ENCODE data around the gene THADA.
"Not testable (repeated sequence)": the region's sequence is repeated elsewhere in the genome, so short reads cannot be mapped to it uniquely, and the experiment has no call there.

The THADA gene

GRCh38 chr2:43605079-43605655 is 9.3 kb upstream of the THADA start:
- peak; percentile 73 for DNase-seq (ENCODE audit: low read depth)

- DNase-seq (ENCODE audit: low read depth), result no peak
Observed at GRCh38 chr2:43604674-43605073, 8.8 kb upstream of the THADA start.

- DNase-seq (ENCODE audit: low read depth), result not testable (repeated sequence)
Observed at GRCh38 chr2:43600596-43600995, 4.8 kb upstream of the THADA start.

- no peak for DNase-seq (ENCODE audit: low read depth)
Observed at GRCh38 chr2:43594875-43595274, 963 bp downstream of the THADA start.

GRCh38 chr2:43593254-43593653 is 2.6 kb downstream of the THADA start:
- DNase-seq (ENCODE audit: low read depth), result no peak

- DNase-seq (ENCODE audit: low read depth), result no peak
Observed at GRCh38 chr2:43592443-43592842, 3.4 kb downstream of the THADA start.

- DNase-seq (ENCODE audit: low read depth), result no peak
Observed at GRCh38 chr2:43585708-43586107, 10.1 kb downstream of the THADA start.

- no peak for DNase-seq (ENCODE audit: low read depth)
Observed at GRCh38 chr2:43579275-43579981, 16.4 kb downstream of the THADA start.

- DNase-seq (ENCODE audit: low read depth), result peak; percentile 81
Observed at GRCh38 chr2:43576981-43577892, 18.6 kb downstream of the THADA start.

GRCh38 chr2:43572244-43572643 is 23.6 kb downstream of the THADA start:
- no peak for DNase-seq (ENCODE audit: low read depth)

- DNase-seq (ENCODE audit: low read depth), result no peak
Observed at GRCh38 chr2:43569921-43570320, 25.9 kb downstream of the THADA start.

- DNase-seq (ENCODE audit: low read depth), result no peak
Observed at GRCh38 chr2:43568228-43568627, 27.6 kb downstream of the THADA start.

- DNase-seq (ENCODE audit: low read depth), result no peak
Observed at GRCh38 chr2:43566461-43566729, 29.4 kb downstream of the THADA start.

GRCh38 chr2:43563679-43564078 is 32.2 kb downstream of the THADA start:
- no peak for DNase-seq (ENCODE audit: low read depth)

GRCh38 chr2:43560231-43560547 is 35.6 kb downstream of the THADA start:
- DNase-seq (ENCODE audit: low read depth), result no peak

- DNase-seq (ENCODE audit: low read depth), result no peak
Observed at GRCh38 chr2:43559391-43560230, 36.2 kb downstream of the THADA start.

- DNase-seq (ENCODE audit: low read depth), result no peak
Observed at GRCh38 chr2:43557196-43557595, 38.6 kb downstream of the THADA start.

GRCh38 chr2:43556256-43556655 is 39.6 kb downstream of the THADA start:
- no peak for DNase-seq (ENCODE audit: low read depth)

GRCh38 chr2:43553341-43553855 is 42.4 kb downstream of the THADA start:
- DNase-seq (ENCODE audit: low read depth), result no peak

- DNase-seq (ENCODE audit: low read depth), result no peak
Observed at GRCh38 chr2:43551990-43552389, 43.8 kb downstream of the THADA start.

GRCh38 chr2:43548381-43548780 is 47.5 kb downstream of the THADA start:
- not testable (repeated sequence) for DNase-seq (ENCODE audit: low read depth)

GRCh38 chr2:43542285-43542933 is 53.4 kb downstream of the THADA start:
- DNase-seq (ENCODE audit: low read depth), result peak; percentile 53

Data from iris pigment epithelial cell (primary cell).